ENCODE data around the gene NFIX. TPM values are rescaled to one million over a fixed set of nuclear protein-coding genes. Genes with fewer than 3 reads are reported as not detected.

Gene NFIX
- total and polyA plus RNA-seq, 9 of the 15 experiments (the other 6 are each of a cell fraction or from before 2014, with no cell fraction given) = 0.28 to 26.8 (median 5.4) TPM

- TF ChIP-seq PATZ1 (CRISPR knock-in tag; IDR thresholded peaks at IDR 0.05; ENCODE audit: borderline replicate concordance) (no peak), STAG1 (CRISPR knock-in tag; IDR thresholded peaks at IDR 0.05; ENCODE audit: borderline replicate concordance) (peak; percentile 91), SAP30 (IDR thresholded peaks at IDR 0.05; ENCODE audit: borderline replicate concordance, insufficient read depth, low read depth, low read length, poor library complexity, severe bottlenecking) (peak; percentile 65), MNT (conservative IDR thresholded peaks at IDR 0.05) (peak; percentile 31 to 72; a peak in 2 of 4 replicates), NKRF (IDR thresholded peaks at IDR 0.05; ENCODE audit: borderline replicate concordance) (peak; percentile 63; the same call in 1 of the 2 replicates), GABPB1 (CRISPR knock-in tag; IDR thresholded peaks at IDR 0.05) (peak; percentile 80), ATF1 (CRISPR knock-in tag; IDR thresholded peaks at IDR 0.05) (peak; percentile 33; the same call in 1 of the 2 replicates), ATF1 (tag; IDR thresholded peaks at IDR 0.05) (peak; percentile 73), JUND (IDR thresholded peaks at IDR 0.05; ENCODE audit: borderline replicate concordance, low read depth, low read length) (peak; percentile 37; the same call in 1 of the 2 replicates), JUND (tag; IDR thresholded peaks at IDR 0.05; ENCODE audit: borderline replicate concordance, low read depth, low read length) (no peak; the same call in 2 of the 3 replicates), NCOR1 (IDR thresholded peaks at IDR 0.05) (peak; percentile 40), STAT5A (IDR thresholded peaks at IDR 0.05; ENCODE audit: borderline replicate concordance, low read length) (peak; percentile 16; the same call in 1 of the 2 replicates), ZMIZ1 (IDR thresholded peaks at IDR 0.05; ENCODE audit: low read depth in 2 of 2, low read length in 2 of 2) (no peak), ELF1 (tag; IDR thresholded peaks at IDR 0.05) (0 out of 2 replicates have a peak, but pooled peaks have one; percentile 44)
Observed at GRCh38 chr19:12965017-12965811, 30.1 kb upstream of the NFIX start (continued).
